GM21723 (cell line): ENCODE data around the gene RERE.
"Not testable (repeated sequence)": the region's sequence is repeated elsewhere in the genome, so short reads cannot be mapped to it uniquely, and the experiment has no call there.

Experiments used
- ATAC-seq: cut with Tn5 transposase; IDR thresholded peaks from one replicate; pipeline ENCODE4 v1.9.1; 2021; ENCODE audit warnings: mild to moderate bottlenecking, moderate library complexity; ENCODE audit not compliant: unreplicated experiment

The RERE gene

GRCh38 chr1:8619917-8620502 lies 197.4 kb downstream of the RERE start:
- not testable (repeated sequence) for ATAC-seq

GRCh38 chr1:8619419-8619818 lies 198.0 kb downstream of the RERE start:
- ATAC-seq: not testable (repeated sequence)

GRCh38 chr1:8616791-8617190 lies 200.6 kb downstream of the RERE start:
- ATAC-seq: not testable (repeated sequence)

- not testable (repeated sequence) for ATAC-seq
These were observed 205.6 kb downstream of the RERE start for GRCh38 chr1:8611634-8612515.

- no peak for ATAC-seq
These were observed 209.5 kb downstream of the RERE start for GRCh38 chr1:8607906-8608305.

- peak; percentile 77 for ATAC-seq
These were observed 213.1 kb downstream of the RERE start for GRCh38 chr1:8604041-8604945.

- no peak for ATAC-seq
These were observed 214.2 kb downstream of the RERE start for GRCh38 chr1:8603220-8603616.

GRCh38 chr1:8602471-8603219 lies 214.8 kb downstream of the RERE start:
- no peak for ATAC-seq

GRCh38 chr1:8600336-8600735 lies 217.1 kb downstream of the RERE start:
- ATAC-seq: no peak

- ATAC-seq: no peak
These were observed 217.7 kb downstream of the RERE start for GRCh38 chr1:8599646-8600212.

GRCh38 chr1:8598783-8599182 lies 218.7 kb downstream of the RERE start:
- ATAC-seq: no peak

GRCh38 chr1:8598060-8598724 lies 219.2 kb downstream of the RERE start:
- no peak for ATAC-seq

- ATAC-seq: no peak
These were observed 220.0 kb downstream of the RERE start for GRCh38 chr1:8597455-8597854.

GRCh38 chr1:8595941-8596340 lies 221.5 kb downstream of the RERE start:
- ATAC-seq: no peak

GRCh38 chr1:8595332-8595731 lies 222.1 kb downstream of the RERE start:
- no peak for ATAC-seq

- not testable (repeated sequence) for ATAC-seq
These were observed 224.1 kb downstream of the RERE start for GRCh38 chr1:8593292-8593691.

GRCh38 chr1:8591569-8591968 lies 225.9 kb downstream of the RERE start:
- ATAC-seq: no peak

GRCh38 chr1:8590721-8591351 lies 226.6 kb downstream of the RERE start:
- ATAC-seq: no peak

- ATAC-seq: no peak
These were observed 227.9 kb downstream of the RERE start for GRCh38 chr1:8589571-8589970.
